ENCODE measurements around the gene CLDN3. TPM values are rescaled to one million over a fixed set of nuclear protein-coding genes. Genes with fewer than 3 reads are reported as not detected.
A peak's percentile ranks its signal among the peaks of the same experiment; 100 is the strongest.

The CLDN3 gene
- total and polyA plus RNA-seq, 10 of the 15 experiments (the other 5 are each of a cell fraction or from before 2014, with no cell fraction given), result 0.05 TPM; not detected in 9

DNA sequence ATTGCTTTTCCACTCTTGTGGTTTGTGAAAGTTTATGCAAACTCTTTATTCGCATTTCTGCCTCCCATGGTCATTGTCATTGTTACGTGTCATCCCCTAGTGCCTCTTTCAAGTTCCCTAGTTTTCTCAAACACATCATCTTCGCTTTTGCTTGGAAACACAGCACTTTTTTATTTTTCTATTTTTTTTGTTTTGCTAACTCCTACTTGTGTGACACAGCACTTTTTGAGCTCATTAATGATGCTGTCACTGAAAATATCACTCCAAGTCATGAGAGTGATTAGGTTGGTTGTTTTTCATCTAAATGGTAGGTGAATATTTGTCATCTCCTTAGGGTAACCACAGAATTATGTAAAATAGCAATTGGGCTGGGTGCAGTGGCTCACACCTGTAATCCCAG, 42.1 kb downstream of the CLDN3 start:
- Histone ChIP-seq H2AFZ (ENCODE audit: control insufficient read depth, low read depth, low read length) (no peak overlapping the region), H3K27ac (ENCODE audit: control insufficient read depth, insufficient read depth) (no peak overlapping the region), H4K20me1 (ENCODE audit: control insufficient read depth, insufficient read depth) (no peaks in the 10 kb centered on the region), H3K27me3 (replicated peaks in 1 of 2; ENCODE audit: control insufficient read depth in 2 of 2, insufficient read depth in 2 of 2, low read length in 1 of 2) (no peaks in the 10 kb centered on the region), H3K4me2 (ENCODE audit: control insufficient read depth, insufficient read depth) (no peak overlapping the region), H3K9ac (ENCODE audit: control insufficient read depth, insufficient read depth, low read length) (no peak overlapping the region), H3K4me1 (ENCODE audit: control insufficient read depth, insufficient read depth, low read length) (no peaks in the 10 kb centered on the region; the same call in 1 of the 2 replicates), H3K36me3 (ENCODE audit: control insufficient read depth in 2 of 2, insufficient read depth in 2 of 2, low read length in 1 of 2) (no peaks in the 10 kb centered on the region), H3K79me2 (ENCODE audit: control insufficient read depth, insufficient read depth, low read length) (no peaks in the 10 kb centered on the region), H3K9me3 (replicated peaks; ENCODE audit: control insufficient read depth, insufficient read depth, low read length) (no peaks in the 10 kb centered on the region), H3K4me3 (no peak overlapping the region)
- ChIA-PET CTCF (interaction anchor here (0.8 to 1.7 kb wide), 3 partner anchors 8 to 121 kb away, joined by 3 to 16 read pairs (median 3); no protein-coding TSS in a partner anchor), SMC1A (ENCODE audit: uncharacterized antibody, unreplicated experiment) (interaction anchor here (1.3 kb wide), 1 partner anchor 62 kb away, joined by 3 read pairs; no protein-coding TSS in a partner anchor), RAD21 (ENCODE audit: unreplicated experiment) (interaction anchor here (0.5 to 2.0 kb wide), 2 partner anchors 31 to 121 kb away, joined by 3 to 10 read pairs; no protein-coding TSS in a partner anchor), POLR2A (no interaction called here)
- FAIRE-seq, result no peak
- no peak for DNase-seq (ENCODE audit: low read depth, low spot score)
- intact Hi-C loops (cut with micrococcal nuclease; ENCODE audit: unreplicated experiment) (loop anchor here (5.0 kb wide), 2 partner anchors 61 to 101 kb away; partner anchors contain the start of gene VPS37D), in situ Hi-C loops (cut with MboI) (no loop called here)
- ATAC-seq, result no peak
- 6% methylated on average over 3 of the region's 3 CpGs for WGBS (ENCODE audit: insufficient coverage, insufficient replicate concordance, low lambda C conversion rate, missing lambda C conversion rate)
- no TSS peak for BruUV-seq (replicated peaks)
- TF ChIP-seq, protein P1, sequence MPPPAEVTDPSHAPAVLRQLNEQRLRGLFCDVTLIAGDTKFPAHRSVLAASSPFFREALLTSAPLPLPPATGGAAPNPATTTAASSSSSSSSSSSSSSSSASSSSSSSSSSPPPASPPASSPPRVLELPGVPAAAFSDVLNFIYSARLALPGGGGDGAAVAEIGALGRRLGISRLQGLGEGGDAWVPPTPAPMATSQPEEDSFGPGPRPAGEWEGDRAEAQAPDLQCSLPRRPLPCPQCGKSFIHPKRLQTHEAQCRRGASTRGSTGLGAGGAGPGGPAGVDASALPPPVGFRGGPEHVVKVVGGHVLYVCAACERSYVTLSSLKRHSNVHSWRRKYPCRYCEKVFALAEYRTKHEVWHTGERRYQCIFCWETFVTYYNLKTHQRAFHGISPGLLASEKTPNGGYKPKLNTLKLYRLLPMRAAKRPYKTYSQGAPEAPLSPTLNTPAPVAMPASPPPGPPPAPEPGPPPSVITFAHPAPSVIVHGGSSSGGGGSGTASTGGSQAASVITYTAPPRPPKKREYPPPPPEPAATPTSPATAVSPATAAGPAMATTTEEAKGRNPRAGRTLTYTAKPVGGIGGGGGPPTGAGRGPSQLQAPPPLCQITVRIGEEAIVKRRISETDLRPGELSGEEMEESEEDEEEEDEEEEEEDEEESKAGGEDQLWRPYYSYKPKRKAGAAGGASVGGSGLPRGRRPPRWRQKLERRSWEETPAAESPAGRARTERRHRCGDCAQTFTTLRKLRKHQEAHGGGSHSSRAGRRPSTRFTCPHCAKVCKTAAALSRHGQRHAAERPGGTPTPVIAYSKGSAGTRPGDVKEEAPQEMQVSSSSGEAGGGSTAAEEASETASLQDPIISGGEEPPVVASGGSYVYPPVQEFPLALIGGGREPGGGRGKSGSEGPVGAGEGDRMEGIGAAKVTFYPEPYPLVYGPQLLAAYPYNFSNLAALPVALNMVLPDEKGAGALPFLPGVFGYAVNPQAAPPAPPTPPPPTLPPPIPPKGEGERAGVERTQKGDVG (CRISPR knock-in tag; IDR thresholded peaks at IDR 0.05), result no peak
- TF ChIP-seq BACH1 (IDR thresholded peaks at IDR 0.05; ENCODE audit: borderline replicate concordance), result no peak

DNA sequence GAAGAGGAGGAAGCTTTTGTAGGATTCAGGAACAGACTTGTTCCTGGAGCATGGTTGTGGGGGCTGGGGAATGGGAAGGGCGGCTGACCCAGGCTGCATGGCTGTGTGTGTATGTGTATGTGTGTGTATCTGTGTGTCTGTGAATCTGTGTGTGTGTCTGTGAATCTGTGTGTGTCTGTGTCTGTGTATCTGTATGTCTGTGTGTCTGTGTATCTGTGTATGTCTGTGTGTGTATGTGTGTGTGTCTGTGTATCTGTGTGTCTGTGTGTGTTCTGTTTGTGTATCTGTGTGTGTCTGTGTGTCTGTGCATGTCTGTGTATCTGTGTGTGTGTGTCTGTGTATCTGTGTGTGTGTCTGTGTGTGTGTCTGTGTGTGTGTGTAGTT, 44.0 kb downstream of the CLDN3 start:
- RAD21 ChIA-PET (ENCODE audit: unreplicated experiment), result interaction anchor here (1.0 to 1.6 kb wide), 2 partner anchors 8 to 119 kb away, joined by 3 to 12 read pairs; no protein-coding TSS in a partner anchor
- in situ Hi-C loops (cut with MboI) (no loop called here), intact Hi-C loops (cut with micrococcal nuclease; ENCODE audit: unreplicated experiment) (loop anchor here (5.0 kb wide), 2 partner anchors 59 to 99 kb away; partner anchors contain the start of gene VPS37D)
- FAIRE-seq (no peak), ATAC-seq (peak; percentile 48), DNase-seq (ENCODE audit: low read depth, low spot score) (no peak)
- SMC1A ChIA-PET (ENCODE audit: uncharacterized antibody, unreplicated experiment), result interaction anchor here (0.9 kb wide), 1 partner anchor 121 kb away, joined by 3 read pairs; no protein-coding TSS in a partner anchor
- POLR2A ChIA-PET, result no interaction called here
- no peak overlapping the region for H3K4me3 ChIP-seq
- H3K9me3 ChIP-seq (replicated peaks; ENCODE audit: control insufficient read depth, insufficient read depth, low read length), result no peaks in the 10 kb centered on the region
- no peaks in the 10 kb centered on the region for H3K36me3 ChIP-seq (ENCODE audit: control insufficient read depth in 2 of 2, insufficient read depth in 2 of 2, low read length in 1 of 2)
- H3K9ac ChIP-seq (ENCODE audit: control insufficient read depth, insufficient read depth, low read length), result no peak overlapping the region
- H3K79me2 ChIP-seq (ENCODE audit: control insufficient read depth, insufficient read depth, low read length), result no peaks in the 10 kb centered on the region
- H3K27me3 ChIP-seq (replicated peaks in 1 of 2; ENCODE audit: control insufficient read depth in 2 of 2, insufficient read depth in 2 of 2, low read length in 1 of 2), result no peaks in the 10 kb centered on the region
- no peak overlapping the region for H3K4me2 ChIP-seq (ENCODE audit: control insufficient read depth, insufficient read depth)
- CTCF ChIA-PET, result interaction anchor here (0.6 to 2.8 kb wide), 7 partner anchors 8 to 148 kb away, joined by 3 to 34 read pairs (median 4); no protein-coding TSS in a partner anchor
- BruUV-seq (replicated peaks), result no TSS peak
- no peaks in the 10 kb centered on the region; the same call in 1 of the 2 replicates for H4K20me1 ChIP-seq (ENCODE audit: control insufficient read depth, insufficient read depth)
- H3K4me1 ChIP-seq (ENCODE audit: control insufficient read depth, insufficient read depth, low read length), result no peaks in the 10 kb centered on the region; the same call in 1 of the 2 replicates
- no peak overlapping the region for H2AFZ ChIP-seq (ENCODE audit: control insufficient read depth, low read depth, low read length)
- no peak for TF ChIP-seq RBBP5 (conservative IDR thresholded peaks at IDR 0.05)
- 0 out of 2 replicates have a peak, but pooled peaks have one; percentile 6 for TF ChIP-seq IKZF1 (conservative IDR thresholded peaks at IDR 0.05)
- TF ChIP-seq JUND (IDR thresholded peaks at IDR 0.05; ENCODE audit: low read depth, low read length), result no peak
- no peak overlapping the region for H3K27ac ChIP-seq (ENCODE audit: control insufficient read depth, insufficient read depth)
- 100% methylated on average over 1 of the region's 1 CpG for WGBS (ENCODE audit: insufficient coverage, insufficient replicate concordance, low lambda C conversion rate, missing lambda C conversion rate)

Data from GM12878 (cell line).